Mesodermal cell (in vitro differentiated cells): ENCODE data around the gene F10.
A peak's percentile ranks its signal among the peaks of the same experiment; 100 is the strongest.

Experiments used
- H3K27ac ChIP-seq: 2 replicates; pipeline ENCODE4 v1.7.0; 2013; ENCODE audit warnings: mild to moderate bottlenecking, low read depth, low read length, moderate library complexity; ENCODE audit not compliant: severe bottlenecking
- H3K36me3 ChIP-seq: 2 replicates; pipeline ENCODE4 v1.7.1; 2013; ENCODE audit warnings: mild to moderate bottlenecking, low read length, moderate library complexity; ENCODE audit not compliant: control insufficient read depth, insufficient read depth
- H3K4me1 ChIP-seq: one replicate; pipeline ENCODE4 v1.7.1; 2013; ENCODE audit warnings: mild to moderate bottlenecking, low read length; ENCODE audit not compliant: insufficient read depth, control insufficient read depth, poor library complexity, severe bottlenecking
- H3K4me3 ChIP-seq: 2 replicates; pipeline ENCODE4 v1.7.0; 2013; ENCODE audit warnings: low read length, control low read depth, mild to moderate bottlenecking; ENCODE audit not compliant: insufficient read depth, poor library complexity, severe bottlenecking; ENCODE audit errors: extremely low read depth
- H3K9me3 ChIP-seq: 2 replicates; pipeline ENCODE4 v1.7.1; 2013; ENCODE audit warnings: mild to moderate bottlenecking, low read length, moderate library complexity; ENCODE audit not compliant: control insufficient read depth
- WGBS, 2 experiments: methylation state at CpG; one replicate each; pipeline ENCODE4 v1.1.5; 2013; ENCODE audit warnings: missing lambda C conversion rate in 2 of 2; ENCODE audit not compliant: insufficient coverage in 2 of 2; 5-methylcytosine and 5-hydroxymethylcytosine counted together

The F10 gene

DNA sequence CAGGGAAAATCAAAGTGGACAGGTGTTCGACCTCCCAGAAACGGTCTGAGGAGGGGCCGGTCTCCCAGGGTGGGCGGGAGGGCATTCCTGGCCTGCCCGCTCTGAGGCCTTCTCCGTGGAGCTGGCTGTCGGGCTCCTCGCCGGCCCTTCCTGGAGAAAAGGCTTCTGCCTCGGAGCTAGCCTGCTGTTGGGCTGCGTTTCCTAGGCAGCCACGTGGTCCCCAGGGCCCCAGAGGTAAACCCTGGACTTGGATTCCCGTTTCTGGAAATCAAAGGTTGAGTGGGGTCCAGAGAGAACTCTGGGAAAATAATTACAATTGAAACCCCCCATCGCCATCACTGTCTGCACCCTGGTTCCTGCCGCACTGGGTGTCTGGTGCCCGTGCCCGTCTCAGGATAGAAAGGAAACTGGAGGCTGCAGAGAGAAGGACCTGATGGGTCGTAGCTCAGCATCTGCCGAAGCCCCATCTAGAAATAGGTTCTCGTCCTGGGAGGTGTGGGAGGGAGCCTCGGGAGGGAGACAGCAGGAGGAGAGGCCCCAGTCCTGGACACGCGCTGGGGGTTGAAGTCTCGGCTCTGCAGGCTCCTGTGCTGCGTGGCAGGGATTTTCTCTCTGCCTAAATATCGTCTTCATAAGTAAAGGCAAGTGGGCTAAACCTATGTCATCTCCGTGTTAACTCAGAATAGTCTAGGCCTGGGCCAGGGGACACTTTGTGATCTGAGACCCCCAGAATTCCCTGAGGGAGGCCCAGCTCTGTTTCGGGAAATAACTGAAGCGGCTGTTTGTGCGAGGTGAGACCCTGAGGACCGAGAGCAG, 28.2 kb downstream of the F10 start:
- WGBS, 2 experiments = 92 to 94% methylated on average over 29 to 31 of the region's 31 CpGs
- Histone ChIP-seq H3K4me1 (no peaks in the 10 kb centered on the region), H3K9me3 (no peaks in the 10 kb centered on the region), H3K27ac (no peak overlapping the region), H3K36me3 (no peaks in the 10 kb centered on the region), H3K4me3 (no peak overlapping the region)

DNA sequence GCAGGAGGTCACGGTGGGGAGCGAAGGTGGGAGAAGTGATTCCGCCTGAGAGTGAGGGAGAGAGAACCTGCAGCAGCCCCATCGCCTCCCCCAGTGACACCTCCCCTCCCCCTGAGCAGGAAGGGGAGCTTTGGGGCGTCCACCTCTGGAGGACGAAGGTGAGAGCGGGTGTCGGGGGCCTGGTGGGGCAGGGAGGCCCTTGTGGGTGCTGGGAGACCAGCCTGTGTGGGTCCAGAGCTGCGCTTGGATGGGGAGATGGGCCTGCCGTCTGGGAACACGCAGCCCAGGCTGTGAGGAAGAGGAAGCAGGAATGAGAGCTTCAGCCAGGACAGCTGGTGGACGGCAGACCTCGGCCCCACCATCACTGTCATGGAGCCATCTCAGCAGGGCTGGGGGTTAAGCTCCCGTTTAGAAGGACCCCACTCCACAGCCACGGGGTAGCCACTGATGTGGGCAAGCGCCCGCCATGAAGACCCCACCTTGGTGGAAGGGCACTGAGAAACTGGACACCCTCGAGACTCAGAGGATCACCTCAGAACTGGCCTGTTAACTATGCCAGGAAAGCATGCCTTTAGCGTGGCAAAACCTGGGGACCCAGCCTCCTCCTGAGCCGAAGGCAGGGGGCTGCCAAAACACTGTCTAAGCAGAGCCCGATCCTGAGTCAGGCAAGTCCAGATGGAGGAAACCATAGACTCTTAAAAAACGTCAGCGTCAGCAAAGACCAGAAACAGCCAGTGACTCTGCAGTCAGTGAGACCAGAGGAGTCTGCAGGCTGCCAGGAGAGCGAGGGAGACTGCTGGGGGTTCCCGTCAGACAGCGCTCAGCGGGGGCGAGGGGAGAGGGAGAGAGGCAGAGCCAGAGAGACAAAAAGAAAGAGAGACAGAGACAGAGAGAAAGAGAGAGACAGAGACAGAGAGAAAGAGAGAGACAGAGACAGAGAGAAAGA, 29.4 kb downstream of the F10 start:
- H3K9me3 ChIP-seq = no peaks in the 10 kb centered on the region
- H3K27ac ChIP-seq = no peak overlapping the region
- WGBS, 2 experiments = 78 to 79% methylated on average over 23 to 26 of the region's 28 CpGs
- peak overlapping the region; percentile 25 for H3K4me3 ChIP-seq
- H3K4me1 ChIP-seq = no peaks in the 10 kb centered on the region
- H3K36me3 ChIP-seq = no peaks in the 10 kb centered on the region

DNA sequence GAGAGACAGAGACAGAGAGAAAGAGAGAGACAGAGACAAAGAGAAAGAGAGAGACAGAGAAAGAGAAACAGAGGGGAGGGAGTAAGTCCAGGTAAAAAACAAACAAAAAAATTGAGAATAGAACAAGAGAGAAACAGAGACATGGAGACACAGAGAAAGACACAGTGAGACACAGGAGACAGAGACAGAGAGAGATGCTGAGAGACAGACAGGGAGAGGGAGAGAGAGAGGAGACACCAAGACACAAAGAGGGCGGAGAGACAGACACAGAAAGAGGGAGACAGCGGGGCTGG, 30.0 kb downstream of the F10 start:
- WGBS, 2 experiments = 58 to 71% methylated on average over 2 of the region's 2 CpGs
- H3K9me3 ChIP-seq = no peaks in the 10 kb centered on the region
- H3K4me3 ChIP-seq = peak overlapping the region; percentile 25
- H3K4me1 ChIP-seq = no peaks in the 10 kb centered on the region
- no peaks in the 10 kb centered on the region for H3K36me3 ChIP-seq
- H3K27ac ChIP-seq = no peak overlapping the region

DNA sequence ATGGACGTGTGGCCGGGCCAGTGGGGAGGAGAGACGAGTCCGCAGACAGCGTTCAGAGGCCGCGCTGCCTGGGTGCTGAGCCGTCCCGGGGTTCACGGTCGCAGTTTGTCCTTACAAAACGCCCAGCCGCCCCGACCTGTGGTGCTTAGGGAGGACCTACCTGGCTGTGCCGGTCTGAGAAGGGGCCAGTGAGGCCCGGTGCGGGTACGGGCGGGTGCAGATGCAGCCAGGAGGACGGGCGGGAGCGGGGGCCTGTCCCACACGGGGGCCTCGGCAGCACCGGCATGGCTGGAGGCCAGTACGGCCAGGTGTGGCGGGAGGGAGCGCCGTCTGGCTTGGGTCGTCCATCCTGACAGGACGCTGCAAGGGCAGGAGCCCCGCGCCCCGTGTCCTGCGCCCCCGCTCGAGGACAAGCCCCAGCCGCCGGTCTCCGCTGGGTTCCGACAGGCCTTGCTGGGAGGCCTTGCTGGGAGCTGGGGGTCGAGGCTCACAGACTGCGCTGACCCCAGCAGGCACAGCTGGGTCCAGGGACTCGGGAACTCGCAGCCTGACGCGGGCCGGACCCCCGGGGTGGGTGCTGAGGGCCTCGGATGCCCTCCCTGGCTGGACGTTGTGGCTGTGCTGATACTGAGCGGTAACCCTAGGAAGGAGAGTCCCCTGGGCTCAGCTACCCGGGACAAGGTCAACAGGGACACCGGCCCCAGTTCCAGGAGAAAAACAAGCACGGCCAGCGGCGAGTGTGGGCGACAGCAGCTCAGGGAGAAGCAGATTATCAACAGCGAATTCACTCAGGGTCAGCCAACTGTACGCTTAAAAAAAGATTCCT, 30.6 kb downstream of the F10 start:
- Histone ChIP-seq H3K4me3 (peak overlapping the region; percentile 25), H3K27ac (peak overlapping the region; percentile 7), H3K4me1 (no peaks in the 10 kb centered on the region), H3K9me3 (no peaks in the 10 kb centered on the region), H3K36me3 (no peaks in the 10 kb centered on the region)
- WGBS, 2 experiments = 15 to 22% methylated on average over 49 to 58 of the region's 60 CpGs

DNA sequence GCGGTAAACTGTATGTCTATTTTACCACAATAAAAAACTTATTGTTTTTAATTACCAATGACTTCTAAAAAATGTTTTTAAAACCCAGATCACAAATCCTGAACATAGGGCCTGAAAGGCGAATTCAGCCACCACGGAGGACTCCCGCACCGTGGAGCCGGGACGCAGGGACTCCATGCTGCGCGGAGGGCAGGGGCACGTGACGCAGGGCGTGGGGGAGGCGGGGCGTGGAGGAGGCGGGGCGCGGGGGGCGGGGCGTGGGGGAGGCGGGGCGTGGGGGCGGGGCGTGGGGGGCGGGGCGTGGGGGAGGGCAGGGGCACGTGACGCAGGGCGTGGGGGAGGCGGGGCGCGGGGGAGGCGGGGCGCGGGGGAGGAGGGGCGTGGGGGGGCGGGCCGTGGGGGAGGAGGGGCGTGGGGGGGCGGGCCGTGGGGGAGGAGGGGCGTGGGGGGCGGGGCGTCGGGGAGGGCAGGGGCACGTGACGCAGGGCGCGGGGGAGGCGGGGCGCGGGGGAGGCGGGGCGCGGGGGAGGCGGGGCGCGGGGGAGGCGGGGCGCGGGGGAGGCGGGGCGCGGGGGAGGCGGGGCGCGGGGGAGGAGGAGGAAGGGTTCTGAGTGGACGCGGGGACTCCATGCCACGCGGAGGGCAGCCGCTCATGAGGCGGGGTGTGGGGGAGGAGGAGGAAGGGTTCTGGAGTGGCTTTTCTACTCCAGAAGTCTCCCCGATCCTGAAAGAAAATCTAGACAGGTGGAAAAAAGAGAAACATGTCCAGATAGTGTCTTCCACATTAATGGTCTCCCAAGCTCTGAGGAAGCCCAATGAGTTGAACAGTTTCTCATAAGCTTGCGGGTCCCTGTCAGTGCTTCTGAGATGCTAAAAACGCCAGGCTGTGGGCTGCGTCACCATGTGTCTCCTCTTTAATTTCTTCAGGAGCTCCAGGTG, 31.5 kb downstream of the F10 start:
- 53 to 93% methylated on average over 4 to 9 of the region's 76 CpGs for WGBS, 2 experiments

DNA sequence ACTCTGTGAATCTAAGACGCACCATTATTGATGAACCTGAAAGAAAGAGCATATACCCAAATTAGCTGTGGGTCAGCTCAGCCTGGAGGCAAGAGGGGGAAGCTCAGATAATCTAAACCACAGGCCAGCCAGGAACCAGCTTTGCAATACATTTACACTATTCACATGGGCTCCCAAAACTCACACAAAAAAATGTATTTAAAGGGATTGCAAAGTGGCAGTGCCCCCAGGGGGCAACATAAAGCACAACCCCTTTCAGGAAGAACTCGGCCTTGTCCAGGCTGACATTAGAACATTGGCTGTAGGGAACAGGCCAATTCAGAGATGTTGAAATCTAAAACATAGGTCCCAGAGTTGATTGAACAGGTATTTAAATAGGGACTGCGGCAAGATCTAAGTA, 32.6 kb downstream of the F10 start:
- no peaks in the 10 kb centered on the region for H3K36me3 ChIP-seq
- H3K4me1 ChIP-seq = no peaks in the 10 kb centered on the region
- no peak overlapping the region for H3K4me3 ChIP-seq
- WGBS, 2 experiments = 86 to 89% methylated on average over 2 of the region's 3 CpGs
- H3K9me3 ChIP-seq = no peaks in the 10 kb centered on the region
- H3K27ac ChIP-seq = no peak overlapping the region

More for the DNA sequence above, 31.5 kb downstream of the F10 start:
- H3K9me3 ChIP-seq = no peaks in the 10 kb centered on the region
- no peaks in the 10 kb centered on the region for H3K36me3 ChIP-seq
- no peaks in the 10 kb centered on the region for H3K4me1 ChIP-seq
- H3K4me3 ChIP-seq = peak overlapping the region; percentile 25
- no peak overlapping the region for H3K27ac ChIP-seq

DNA sequence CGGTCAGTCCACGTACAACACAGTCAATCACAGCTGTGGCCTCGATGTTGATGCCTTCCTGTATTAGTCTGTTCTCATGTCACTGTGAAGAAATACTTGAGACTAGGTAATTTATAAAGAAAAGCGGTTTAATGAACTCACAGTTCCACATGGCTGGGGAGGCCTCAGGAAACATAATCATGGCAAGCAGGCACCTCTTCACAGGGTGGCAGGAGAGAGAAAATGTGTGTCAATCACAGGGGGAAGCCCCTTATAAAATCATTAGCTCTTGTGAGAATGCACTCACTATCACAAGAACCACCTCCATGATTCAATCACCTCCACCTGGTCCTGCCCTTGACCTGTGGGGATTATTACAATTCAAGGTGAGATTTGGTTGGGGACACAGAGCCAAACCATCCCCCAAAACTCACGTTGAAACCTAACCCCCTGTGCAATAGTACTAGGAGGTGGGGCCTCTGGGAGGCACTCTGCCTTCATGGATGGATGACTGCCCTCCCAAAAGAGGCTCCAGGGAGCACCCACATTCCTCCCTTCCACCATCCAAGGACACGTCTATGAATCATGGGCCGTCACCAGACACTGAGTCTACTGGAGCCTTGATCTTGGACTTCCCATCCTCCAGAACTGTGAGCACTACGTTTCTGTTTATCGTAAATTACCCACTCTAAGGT, 33.5 kb downstream of the F10 start:
- no peaks in the 10 kb centered on the region for H3K4me1 ChIP-seq
- 91 to 98% methylated on average over 5 to 7 of the region's 9 CpGs for WGBS, 2 experiments
- H3K9me3 ChIP-seq = no peaks in the 10 kb centered on the region
- H3K36me3 ChIP-seq = no peaks in the 10 kb centered on the region
- no peak overlapping the region for H3K27ac ChIP-seq
- no peak overlapping the region for H3K4me3 ChIP-seq

DNA sequence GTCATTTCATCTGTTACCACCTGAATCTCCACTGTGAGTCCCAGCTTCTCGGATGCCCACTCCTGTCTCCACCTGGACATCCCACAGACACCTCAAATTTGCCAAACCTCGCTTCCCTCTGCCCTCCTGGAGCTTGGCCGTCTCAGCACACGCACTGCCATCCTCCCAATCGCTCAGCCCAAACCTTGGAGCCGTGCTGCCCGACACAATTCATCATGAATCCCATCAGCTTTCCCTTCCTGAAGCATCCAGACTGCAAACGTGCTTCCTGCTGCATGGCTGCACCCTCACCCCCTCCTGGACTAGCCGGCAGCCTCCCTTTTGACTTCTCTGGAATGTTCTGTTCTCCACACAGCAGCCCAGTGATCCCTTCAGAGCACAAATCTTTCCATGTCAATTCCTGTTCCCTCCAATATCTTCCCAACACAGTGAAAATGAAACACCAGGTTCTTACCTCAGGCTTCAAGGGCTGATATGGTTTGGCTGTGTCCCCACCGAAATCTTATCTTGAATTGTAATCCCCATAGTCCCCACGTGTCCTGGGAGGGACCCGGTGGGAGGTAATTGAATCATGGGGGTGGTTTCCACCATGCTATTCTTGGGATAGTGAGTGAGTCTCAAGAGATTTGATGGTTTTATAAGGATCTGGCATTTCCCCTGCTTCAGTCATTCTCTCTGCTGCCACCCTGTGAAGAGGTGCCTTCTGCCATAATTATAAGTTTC, 34.8 kb downstream of the F10 start:
- Histone ChIP-seq H3K9me3 (no peaks in the 10 kb centered on the region), H3K4me3 (no peak overlapping the region), H3K36me3 (no peaks in the 10 kb centered on the region), H3K27ac (no peak overlapping the region), H3K4me1 (no peaks in the 10 kb centered on the region)
- 84 to 88% methylated on average over 9 of the region's 12 CpGs for WGBS, 2 experiments
